ENCODE data around the gene CDC20.

DNA sequence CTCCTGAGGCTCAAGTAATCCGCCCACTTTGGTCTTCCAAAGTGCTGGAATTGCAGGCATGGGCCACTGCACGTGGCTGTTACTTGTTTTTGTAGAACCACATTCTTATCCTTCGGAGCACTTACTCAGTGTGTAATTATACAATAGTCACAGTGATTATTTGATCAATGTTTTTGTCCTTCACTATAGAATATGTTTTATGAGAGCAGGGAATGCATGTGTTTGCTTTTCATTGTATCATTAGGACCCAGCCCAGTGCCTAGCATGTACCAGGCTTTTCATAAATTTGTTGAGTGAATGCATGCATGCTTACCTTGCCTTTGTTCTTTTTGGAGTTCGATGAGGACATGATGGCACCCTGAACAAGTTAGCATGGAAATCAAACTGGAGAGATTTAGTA, 36.7 kb downstream of the CDC20 start:
- no peak for TF ChIP-seq POLR2AphosphoS5 (IDR thresholded peaks at IDR 0.05)
- TF ChIP-seq, protein P1, sequence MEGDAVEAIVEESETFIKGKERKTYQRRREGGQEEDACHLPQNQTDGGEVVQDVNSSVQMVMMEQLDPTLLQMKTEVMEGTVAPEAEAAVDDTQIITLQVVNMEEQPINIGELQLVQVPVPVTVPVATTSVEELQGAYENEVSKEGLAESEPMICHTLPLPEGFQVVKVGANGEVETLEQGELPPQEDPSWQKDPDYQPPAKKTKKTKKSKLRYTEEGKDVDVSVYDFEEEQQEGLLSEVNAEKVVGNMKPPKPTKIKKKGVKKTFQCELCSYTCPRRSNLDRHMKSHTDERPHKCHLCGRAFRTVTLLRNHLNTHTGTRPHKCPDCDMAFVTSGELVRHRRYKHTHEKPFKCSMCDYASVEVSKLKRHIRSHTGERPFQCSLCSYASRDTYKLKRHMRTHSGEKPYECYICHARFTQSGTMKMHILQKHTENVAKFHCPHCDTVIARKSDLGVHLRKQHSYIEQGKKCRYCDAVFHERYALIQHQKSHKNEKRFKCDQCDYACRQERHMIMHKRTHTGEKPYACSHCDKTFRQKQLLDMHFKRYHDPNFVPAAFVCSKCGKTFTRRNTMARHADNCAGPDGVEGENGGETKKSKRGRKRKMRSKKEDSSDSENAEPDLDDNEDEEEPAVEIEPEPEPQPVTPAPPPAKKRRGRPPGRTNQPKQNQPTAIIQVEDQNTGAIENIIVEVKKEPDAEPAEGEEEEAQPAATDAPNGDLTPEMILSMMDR (IDR thresholded peaks at IDR 0.05), result no peak

All from upper lobe of left lung (tissue), 4 donors.